GM21390 (cell line): ENCODE measurements around the gene STYK1.

Experiments used
- ATAC-seq: cut with Tn5 transposase; IDR thresholded peaks from one replicate; pipeline ENCODE4 v1.9.1; 2021; ENCODE audit not compliant: unreplicated experiment

The STYK1 gene

DNA sequence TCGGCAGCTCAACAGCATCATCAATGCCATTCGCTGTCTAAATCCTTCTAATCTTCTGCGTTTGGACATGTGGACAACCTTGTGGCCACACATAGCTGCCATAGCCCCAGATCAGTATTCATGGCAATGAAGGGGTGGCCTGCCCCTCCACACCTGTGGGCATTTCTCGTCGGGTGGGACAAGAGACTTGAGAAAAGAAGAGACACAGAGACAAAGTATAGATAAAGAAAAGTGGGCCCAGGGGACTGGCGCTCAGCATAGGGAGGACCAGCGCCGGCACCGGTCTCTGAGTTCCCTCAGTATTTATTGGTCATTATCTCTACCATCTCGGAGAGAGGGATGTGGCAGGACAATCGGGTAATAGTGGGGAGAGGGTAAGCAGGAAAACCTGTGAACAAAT lies 102.7 kb downstream of the STYK1 start:
- ATAC-seq = no peak
